ENCODE results near the gene C16orf92. TPM values are rescaled to one million over a fixed set of nuclear protein-coding genes. Genes with fewer than 3 reads are reported as not detected.
A peak's percentile ranks its signal among the peaks of the same experiment; 100 is the strongest.
"Not testable (repeated sequence)": the region's sequence is repeated elsewhere in the genome, so short reads cannot be mapped to it uniquely, and the experiment has no call there.

C16orf92 gene
- total RNA-seq, 1 donor from 2014 or later, result not detected

DNA sequence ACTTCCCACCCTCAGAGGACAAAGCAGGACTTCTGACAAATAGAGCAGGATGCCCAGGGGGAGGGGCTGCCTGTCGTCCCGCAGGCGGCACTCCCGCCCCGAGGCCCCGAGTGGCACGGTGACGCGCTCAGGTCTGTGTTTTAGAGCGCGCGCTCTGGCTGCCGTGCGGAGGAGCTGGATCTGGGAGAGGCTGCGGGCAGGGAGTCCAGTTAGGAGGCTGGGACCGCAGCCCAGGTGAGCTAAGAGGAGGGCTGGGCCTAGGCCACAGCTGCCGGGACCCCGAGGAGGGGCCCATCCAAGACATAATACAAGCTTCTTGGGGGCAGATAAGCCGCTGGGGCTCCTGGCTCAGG lies 18.6 kb upstream of the C16orf92 start:
- H3K36me3 Mint-ChIP-seq (ENCODE audit: low read depth), result peaks cover 25% of the 10 kb centered on the region
- peaks cover 6% of the 10 kb centered on the region for H3K4me1 Mint-ChIP-seq
- intact Hi-C loops (cut with micrococcal nuclease), result no loop called here
- H3K4me3 Mint-ChIP-seq, result no peak overlapping the region
- DNase-seq, result no peak
- no peaks in the 10 kb centered on the region for H3K9me3 Mint-ChIP-seq
- H3K27me3 Mint-ChIP-seq, result peaks cover 5% of the 10 kb centered on the region
- no peak overlapping the region for H3K27ac Mint-ChIP-seq

DNA sequence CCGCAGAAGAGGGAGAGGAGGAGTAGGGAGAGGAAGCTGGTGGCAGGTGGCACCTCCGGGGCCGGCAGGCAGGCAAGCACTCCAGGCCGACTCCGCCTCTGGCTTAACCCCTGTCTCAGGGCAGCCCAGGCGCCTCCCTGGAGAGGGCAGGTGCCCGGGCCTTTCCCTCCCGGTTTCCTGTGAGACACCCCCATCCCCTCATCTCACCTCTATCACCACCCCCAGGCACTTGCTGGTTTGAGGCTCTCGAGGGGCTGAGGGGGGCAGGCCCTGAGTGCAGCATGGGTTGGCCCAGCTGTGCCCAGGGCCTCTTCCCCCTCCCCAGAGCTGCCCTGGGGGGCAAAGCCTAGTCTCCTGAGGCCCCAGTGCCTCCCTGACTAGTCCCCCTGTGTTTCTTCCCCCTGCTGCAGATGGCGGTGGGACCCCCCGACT lies 18.2 kb upstream of the C16orf92 start:
- peaks cover 5% of the 10 kb centered on the region for H3K4me1 Mint-ChIP-seq
- H3K27ac Mint-ChIP-seq, result no peak overlapping the region
- H3K9me3 Mint-ChIP-seq, result no peaks in the 10 kb centered on the region
- no peak overlapping the region for H3K4me3 Mint-ChIP-seq
- intact Hi-C loops (cut with micrococcal nuclease), result no loop called here
- H3K27me3 Mint-ChIP-seq, result peaks cover 8% of the 10 kb centered on the region
- H3K36me3 Mint-ChIP-seq (ENCODE audit: low read depth), result peaks cover 21% of the 10 kb centered on the region
- peak; percentile 60 for DNase-seq

DNA sequence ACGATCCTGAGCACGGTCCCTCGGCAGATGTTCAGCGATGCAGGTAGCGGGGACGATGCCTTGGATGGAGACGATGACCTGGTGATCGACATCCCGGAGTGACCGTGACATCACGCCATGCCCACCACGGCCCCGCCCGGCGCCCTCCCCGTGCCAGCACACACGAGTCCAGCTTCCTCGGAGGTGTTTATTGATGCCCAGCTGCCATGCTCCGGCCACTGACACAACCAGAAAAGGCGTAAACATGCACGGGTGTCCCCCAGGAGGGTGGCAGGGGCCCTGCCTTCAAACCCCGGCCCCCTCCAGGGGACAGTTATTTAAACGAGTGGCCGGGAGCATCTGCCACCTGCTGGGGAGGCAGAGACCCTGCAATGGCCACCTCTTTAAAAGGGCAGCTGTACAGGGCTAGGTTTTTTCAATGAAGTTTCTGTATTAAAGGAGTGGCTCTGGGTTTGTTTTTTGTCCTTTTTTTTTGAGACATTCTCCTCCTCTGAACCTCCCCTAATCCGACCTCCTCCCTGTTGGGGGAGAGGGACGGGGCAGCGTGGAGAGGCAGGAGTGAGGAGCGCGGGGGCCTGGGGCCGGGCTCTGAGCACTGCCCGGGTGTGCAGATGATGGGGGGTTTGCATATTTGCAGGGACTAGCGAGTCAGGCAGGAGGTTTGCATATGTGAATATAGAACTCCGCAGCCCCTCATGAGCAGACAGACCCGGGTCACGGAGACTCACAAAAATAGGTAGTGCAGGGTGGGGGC lies 17.5 kb upstream of the C16orf92 start:
- Mint-ChIP-seq H3K9me3 (no peaks in the 10 kb centered on the region), H3K4me3 (no peak overlapping the region), H3K27ac (no peak overlapping the region), H3K36me3 (ENCODE audit: low read depth) (peaks cover 17% of the 10 kb centered on the region), H3K27me3 (peaks cover 13% of the 10 kb centered on the region), H3K4me1 (peaks cover 7% of the 10 kb centered on the region)
- intact Hi-C loops (cut with micrococcal nuclease), result no loop called here
- peak; percentile 81 for DNase-seq

DNA sequence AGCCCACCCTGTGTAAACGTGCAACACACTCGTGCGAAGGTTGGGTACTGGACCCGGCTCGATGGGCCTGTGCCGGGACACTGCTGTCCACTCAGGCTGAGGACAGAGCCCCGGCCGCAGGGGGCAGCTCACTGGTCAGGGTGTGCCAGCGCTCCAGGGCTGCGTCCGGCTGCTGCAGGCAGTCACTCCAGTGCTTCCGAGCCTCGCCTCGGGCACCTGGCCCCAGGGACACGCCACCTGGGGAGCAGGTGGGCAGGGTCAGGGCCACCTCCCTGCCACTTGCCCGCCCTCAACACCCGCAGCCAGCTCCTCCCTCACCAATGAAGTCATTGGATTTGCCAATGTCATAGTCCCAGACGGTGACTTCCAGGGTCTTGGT lies 16.9 kb upstream of the C16orf92 start:
- peaks cover 16% of the 10 kb centered on the region for H3K36me3 Mint-ChIP-seq (ENCODE audit: low read depth)
- H3K9me3 Mint-ChIP-seq, result no peaks in the 10 kb centered on the region
- no peak overlapping the region for H3K27ac Mint-ChIP-seq
- intact Hi-C loops (cut with micrococcal nuclease), result no loop called here
- H3K27me3 Mint-ChIP-seq, result peaks cover 15% of the 10 kb centered on the region
- H3K4me3 Mint-ChIP-seq, result no peak overlapping the region
- peaks cover 7% of the 10 kb centered on the region for H3K4me1 Mint-ChIP-seq
- DNase-seq, result no peak

GRCh38 chr16:30006659-30007377 lies 16.2 kb upstream of the C16orf92 start:
- peaks cover 13% of the 10 kb centered on the region for H3K36me3 Mint-ChIP-seq (ENCODE audit: low read depth)
- intact Hi-C loops (cut with micrococcal nuclease), result no loop called here

DNA sequence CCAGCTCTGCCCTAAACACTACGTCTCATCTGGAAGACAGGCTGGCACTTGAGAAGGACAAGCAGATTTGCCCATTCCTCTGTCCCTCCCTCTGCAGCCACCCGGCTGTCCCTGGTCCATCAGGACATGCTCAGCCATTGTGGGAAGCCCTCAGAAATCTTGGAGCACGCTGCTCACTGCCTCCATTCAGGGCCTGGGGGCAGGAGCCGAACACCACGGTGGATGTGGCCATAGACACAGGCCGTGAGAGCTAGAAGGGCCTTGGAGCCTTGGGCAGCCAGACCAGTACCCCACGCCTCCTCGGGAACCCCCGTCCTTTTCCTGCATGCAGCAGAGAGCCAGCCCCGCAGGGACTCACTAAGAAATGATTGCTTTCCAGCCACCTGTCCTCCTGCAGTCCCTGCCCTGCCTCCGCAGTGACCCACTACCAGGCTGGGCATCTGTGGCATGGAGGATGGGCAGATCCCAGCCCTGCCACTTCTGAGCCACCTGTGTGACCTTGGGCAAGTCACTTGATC lies 15.6 kb upstream of the C16orf92 start:
- peaks cover 9% of the 10 kb centered on the region for H3K4me1 Mint-ChIP-seq
- H3K9me3 Mint-ChIP-seq, result no peaks in the 10 kb centered on the region
- intact Hi-C loops (cut with micrococcal nuclease), result no loop called here
- H3K36me3 Mint-ChIP-seq (ENCODE audit: low read depth), result peaks cover 8% of the 10 kb centered on the region
- H3K4me3 Mint-ChIP-seq, result no peak overlapping the region
- no peak overlapping the region for H3K27ac Mint-ChIP-seq
- no peak for DNase-seq
- H3K27me3 Mint-ChIP-seq, result peaks cover 24% of the 10 kb centered on the region

More at GRCh38 chr16:30006659-30007377, 16.2 kb upstream of the C16orf92 start:
- Mint-ChIP-seq H3K4me3 (no peak overlapping the region), H3K27me3 (peaks cover 18% of the 10 kb centered on the region), H3K27ac (no peak overlapping the region), H3K9me3 (no peaks in the 10 kb centered on the region), H3K4me1 (peaks cover 7% of the 10 kb centered on the region)
- no peak for DNase-seq

DNA sequence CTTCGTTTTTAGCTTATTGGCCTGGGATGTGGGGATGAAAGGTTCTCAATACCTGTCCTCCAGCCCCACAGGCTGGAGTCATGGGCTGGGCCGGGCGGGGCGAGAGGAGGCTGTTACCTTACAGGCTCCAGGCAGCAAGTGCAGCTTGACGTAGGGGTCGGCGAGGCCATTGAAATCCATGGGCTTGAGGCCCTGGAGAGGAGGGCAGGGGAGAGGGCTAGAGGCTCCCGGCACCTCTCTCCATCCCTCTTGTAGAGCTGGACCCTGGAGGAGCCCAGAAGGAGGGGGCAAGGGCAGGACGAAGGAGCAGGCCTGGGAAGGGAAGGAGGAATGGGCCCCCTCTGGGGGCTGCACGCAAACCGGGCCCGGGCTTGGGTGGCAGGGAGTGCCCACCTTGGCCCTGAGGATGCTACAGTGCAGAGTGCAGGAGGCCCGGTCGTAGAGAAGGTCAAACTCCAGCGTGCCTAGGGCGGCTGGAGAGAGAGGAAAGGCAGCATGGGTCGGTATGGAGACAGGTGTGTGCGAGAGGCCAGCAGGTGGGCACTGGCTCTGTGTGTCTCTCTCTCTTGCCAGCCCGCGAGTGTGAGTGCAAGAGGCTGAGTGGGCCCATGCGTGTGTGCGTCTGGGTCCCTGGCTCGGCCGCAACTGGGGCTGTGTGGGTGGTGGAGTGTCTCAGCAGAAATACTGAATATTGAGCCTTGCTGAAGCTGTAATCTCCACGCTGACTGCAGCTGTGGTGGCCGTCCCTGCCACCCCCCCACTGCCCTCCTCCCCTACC lies 13.7 kb upstream of the C16orf92 start:
- intact Hi-C loops (cut with micrococcal nuclease), result no loop called here
- H3K4me1 Mint-ChIP-seq, result peaks cover 6% of the 10 kb centered on the region
- no peaks in the 10 kb centered on the region for H3K9me3 Mint-ChIP-seq
- H3K4me3 Mint-ChIP-seq, result peak overlapping the region; percentile 24
- H3K36me3 Mint-ChIP-seq (ENCODE audit: low read depth), result no peaks in the 10 kb centered on the region
- peaks cover 31% of the 10 kb centered on the region for H3K27me3 Mint-ChIP-seq
- H3K27ac Mint-ChIP-seq, result no peak overlapping the region
- DNase-seq, result no peak

DNA sequence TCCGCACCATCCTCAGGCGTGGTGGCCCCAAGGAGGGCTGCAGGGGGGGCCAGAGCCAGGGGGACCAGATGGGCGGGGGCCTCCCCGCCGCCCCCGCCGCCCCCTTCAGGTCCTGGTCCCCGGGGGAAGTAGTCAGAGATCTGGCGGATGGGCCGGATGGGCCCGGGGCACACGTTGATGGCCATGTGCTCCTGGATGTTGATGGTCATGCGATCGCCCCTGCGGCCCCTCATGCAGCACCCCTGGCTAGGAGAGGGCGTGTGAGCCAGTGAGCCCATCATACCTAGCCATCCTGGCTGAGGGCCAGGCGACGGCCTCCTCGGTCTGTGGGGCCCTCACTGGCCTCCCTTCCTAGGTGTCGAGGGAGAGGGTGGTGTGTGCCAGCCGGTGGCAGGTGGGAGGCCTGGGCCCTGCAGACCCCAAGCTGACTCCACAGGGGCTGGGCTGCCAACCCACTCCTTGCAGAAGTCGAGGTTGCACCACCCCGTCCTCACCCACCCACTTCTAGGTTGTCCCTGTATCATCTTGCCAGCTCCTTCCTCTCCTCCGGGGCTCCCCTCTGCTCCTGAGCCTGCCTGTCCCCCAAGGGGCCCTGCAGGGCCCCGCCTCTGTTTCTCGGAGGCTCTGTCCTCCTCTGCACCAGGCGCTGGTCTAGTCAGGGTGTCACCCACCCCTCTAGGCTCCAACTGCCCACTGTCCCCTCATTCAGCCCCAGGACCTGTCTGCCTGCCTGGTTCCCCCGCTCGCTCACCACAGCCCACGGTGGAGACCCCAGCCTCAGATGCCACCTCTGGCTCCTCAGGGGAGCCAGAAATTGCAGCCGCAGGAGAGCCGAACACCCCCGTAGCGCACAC lies 12.8 kb upstream of the C16orf92 start:
- no peak for DNase-seq

DNA sequence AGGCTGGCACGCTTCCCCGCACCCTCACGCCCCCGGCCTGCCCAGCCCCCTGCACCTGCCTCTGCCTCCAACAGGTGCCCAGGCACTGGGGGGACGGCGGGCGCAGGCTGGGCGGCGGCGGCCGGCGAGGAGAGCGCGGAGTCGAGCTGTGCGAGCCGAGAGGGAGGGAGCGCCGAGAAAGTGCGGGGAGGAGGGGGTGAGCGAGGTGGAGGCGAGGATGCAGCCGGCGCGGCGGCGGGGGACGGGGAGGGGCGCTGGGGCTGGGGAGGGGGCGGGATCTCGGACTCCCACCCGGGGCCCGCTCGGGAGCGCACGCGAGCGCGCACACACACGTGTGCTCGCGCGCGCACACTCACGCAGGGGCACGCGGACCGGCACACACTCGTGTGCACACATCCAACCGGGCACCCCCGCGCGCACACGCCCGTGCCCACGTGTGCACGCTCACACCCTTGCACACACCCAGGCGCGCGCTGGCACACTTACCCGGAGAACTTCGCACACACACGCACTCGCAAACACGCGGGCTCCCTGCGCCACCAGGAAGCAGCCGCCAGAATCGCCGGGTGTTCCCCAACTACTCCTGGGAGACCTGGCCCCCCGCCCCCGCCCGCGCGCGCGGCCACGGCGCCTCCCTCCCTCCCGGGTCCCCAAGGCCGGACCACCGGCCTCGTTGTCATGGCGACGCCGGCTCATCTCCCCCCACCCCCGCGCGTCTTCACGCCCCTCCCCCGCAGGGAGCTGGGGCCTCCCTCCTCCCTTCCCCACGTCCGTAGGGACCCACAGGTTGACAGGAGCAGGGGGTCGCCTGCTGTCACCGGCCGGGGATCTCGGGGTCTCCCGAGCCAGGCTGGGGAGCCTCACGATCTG lies 11.9 kb upstream of the C16orf92 start, which contains the start of gene DOC2A:
Gene DOC2A (minus strand): TSS at position 184 of the 870 bp plus-strand sequence. CDS start 805 bp downstream, outside the sequence.
- peak; percentile 81 for DNase-seq
- intact Hi-C loops (cut with micrococcal nuclease), result no loop called here

More for the DNA sequence above, 12.8 kb upstream of the C16orf92 start:
- intact Hi-C loops (cut with micrococcal nuclease), result no loop called here
- Mint-ChIP-seq H3K36me3 (ENCODE audit: low read depth) (no peaks in the 10 kb centered on the region), H3K4me1 (peaks cover 6% of the 10 kb centered on the region), H3K4me3 (peak overlapping the region; percentile 78), H3K27ac (peak overlapping the region; percentile 37), H3K27me3 (peaks cover 31% of the 10 kb centered on the region), H3K9me3 (no peaks in the 10 kb centered on the region)

GRCh38 chr16:30011714-30012504 lies 11.1 kb upstream of the C16orf92 start:
- intact Hi-C loops (cut with micrococcal nuclease), result no loop called here
- no peaks in the 10 kb centered on the region for H3K9me3 Mint-ChIP-seq
- peak overlapping the region; percentile 80 for H3K4me3 Mint-ChIP-seq
- H3K4me1 Mint-ChIP-seq, result peaks cover 6% of the 10 kb centered on the region
- no peak for DNase-seq
- peak overlapping the region; percentile 9 for H3K27ac Mint-ChIP-seq
- H3K36me3 Mint-ChIP-seq (ENCODE audit: low read depth), result no peaks in the 10 kb centered on the region
- peaks cover 35% of the 10 kb centered on the region for H3K27me3 Mint-ChIP-seq

More for the DNA sequence above, 11.9 kb upstream of the C16orf92 start, which contains the start of gene DOC2A:
- Mint-ChIP-seq H3K27ac (peak within 1 kb of the TSS; percentile 37), H3K4me3 (peak within 1 kb of the TSS; percentile 80), H3K36me3 (ENCODE audit: low read depth) (no peaks in the 10 kb centered on the region), H3K27me3 (peaks cover 33% of the 10 kb centered on the region), H3K4me1 (peaks cover 6% of the 10 kb centered on the region), H3K9me3 (no peaks in the 10 kb centered on the region)

- H3K36me3 Mint-ChIP-seq (ENCODE audit: low read depth); H3K4me3 Mint-ChIP-seq; DNase-seq; H3K27ac Mint-ChIP-seq; H3K4me1 Mint-ChIP-seq; H3K9me3 Mint-ChIP-seq; intact Hi-C loops (cut with micrococcal nuclease): not testable (repeated sequence)
- H3K27me3 Mint-ChIP-seq, result peaks cover 38% of the 10 kb centered on the region
Measured at GRCh38 chr16:30012598-30012997, 10.4 kb upstream of the C16orf92 start.

DNA sequence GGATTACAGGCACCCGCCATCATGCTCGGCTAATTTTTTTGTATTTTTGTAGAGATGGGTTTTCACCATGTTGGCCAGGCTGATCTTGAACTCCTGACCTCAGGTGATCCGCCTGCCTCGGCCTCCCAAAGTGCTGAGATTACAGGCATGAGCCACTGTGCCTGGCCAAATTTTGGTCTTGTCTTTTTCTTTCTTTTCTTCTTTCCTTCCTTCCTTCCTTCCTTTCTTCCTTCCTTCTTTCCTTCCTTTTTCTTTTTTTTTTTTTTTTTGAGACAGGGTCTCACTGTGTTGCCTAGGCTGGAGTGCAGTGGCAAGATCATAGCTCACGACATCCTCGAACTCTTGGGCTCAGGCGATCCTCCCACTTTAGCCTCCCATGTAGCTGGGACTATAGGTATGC lies 7.5 kb upstream of the C16orf92 start:
- H3K9me3 Mint-ChIP-seq; H3K4me1 Mint-ChIP-seq; intact Hi-C loops (cut with micrococcal nuclease); H3K27ac Mint-ChIP-seq; H3K36me3 Mint-ChIP-seq (ENCODE audit: low read depth); H3K4me3 Mint-ChIP-seq; DNase-seq: not testable (repeated sequence)
- peaks cover 33% of the 10 kb centered on the region for H3K27me3 Mint-ChIP-seq
